Heart left ventricle (tissue), 13 donors: Measurements from ENCODE around the gene EIF1B.

Source experiments
- POLR2A ChIP-seq, 2 donors: fragments of 450-650 bp; IDR thresholded peaks; one replicate each; pipeline ENCODE4 v1.6.1; 2017; ENCODE audit warnings: antibody characterized with exemption in 2 of 2, mild to moderate bottlenecking in 2 of 2, moderate library complexity in 2 of 2
- TF ChIP-seq, protein P1 (sequence below), 12 donors: fragments of 200-600 bp; sonication (generic) in 4 of 12; IDR thresholded peaks; one replicate each; pipeline versions ENCODE4 v1.5.0 to v1.8.0; 2018 to 2022; ENCODE audit warnings: antibody characterized with exemption in 12 of 12, mild to moderate bottlenecking in 5 of 12
- donor health status: ischemic (EF 13 %, LVEDD 7.1; RV severe dilation, severe dysfunction).
- donor health status: DM: no; HTN: yes; CAD: no.
- donor health status: DM: no; HTN: no; CAD: no.
- donor health status: ischemic (EF 25% LVEDD 6.9; RV normal size, moderate dysfunction).
- donor health status: ischemic (EF 25% LVEDD 5.7; RV mildly dilated, moderate dysfunction).
- donor health status: ischemic (EF 35%, LVEDD 5.7; RV mildly dilated, moderate dysfunction).
- donor health status: nonischemic (EF 11% LVEDD 7.7; RV severe dilation, severe dysfunction).
- donor health status: DM: yes; HTN: yes; CAD: no.
- donor health status: PGD.
- donor health status: ischemic (EF 29% LVEDD 5.4; RV normal size, mild dysfunction).
- donor health status: nonischemic (EF 23%, LVEDD 6.1; RV moderate dilation, normal function).

- TF ChIP-seq, protein P1, sequence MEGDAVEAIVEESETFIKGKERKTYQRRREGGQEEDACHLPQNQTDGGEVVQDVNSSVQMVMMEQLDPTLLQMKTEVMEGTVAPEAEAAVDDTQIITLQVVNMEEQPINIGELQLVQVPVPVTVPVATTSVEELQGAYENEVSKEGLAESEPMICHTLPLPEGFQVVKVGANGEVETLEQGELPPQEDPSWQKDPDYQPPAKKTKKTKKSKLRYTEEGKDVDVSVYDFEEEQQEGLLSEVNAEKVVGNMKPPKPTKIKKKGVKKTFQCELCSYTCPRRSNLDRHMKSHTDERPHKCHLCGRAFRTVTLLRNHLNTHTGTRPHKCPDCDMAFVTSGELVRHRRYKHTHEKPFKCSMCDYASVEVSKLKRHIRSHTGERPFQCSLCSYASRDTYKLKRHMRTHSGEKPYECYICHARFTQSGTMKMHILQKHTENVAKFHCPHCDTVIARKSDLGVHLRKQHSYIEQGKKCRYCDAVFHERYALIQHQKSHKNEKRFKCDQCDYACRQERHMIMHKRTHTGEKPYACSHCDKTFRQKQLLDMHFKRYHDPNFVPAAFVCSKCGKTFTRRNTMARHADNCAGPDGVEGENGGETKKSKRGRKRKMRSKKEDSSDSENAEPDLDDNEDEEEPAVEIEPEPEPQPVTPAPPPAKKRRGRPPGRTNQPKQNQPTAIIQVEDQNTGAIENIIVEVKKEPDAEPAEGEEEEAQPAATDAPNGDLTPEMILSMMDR (IDR thresholded peaks at IDR 0.05) = no peak
- TF ChIP-seq POLR2A (IDR thresholded peaks at IDR 0.05) = no peak
These were observed 31.1 kb downstream of the EIF1B start for GRCh38 chr3:40340541-40341170.
